Smooth muscle cell (in vitro differentiated cells): ENCODE results near the gene CCR9. TPM values are rescaled to one million over a fixed set of nuclear protein-coding genes. Genes with fewer than 3 reads are reported as not detected.

Source experiments
- DNase-seq: peaks from one replicate; lab custom pipeline; 2025; ENCODE audit not compliant: unreplicated experiment; lab: John Stamatoyannopoulos, UW
- H2AFZ ChIP-seq: fragments of 200-600 bp; sonication (generic); 2 replicates; pipeline ENCODE4 v1.6.0; 2016; ENCODE audit warnings: antibody characterized with exemption, low read depth, mild to moderate bottlenecking
- H3F3A ChIP-seq: fragments of 200-600 bp; sonication (generic); 2 replicates; pipeline ENCODE4 v1.6.0; 2017; ENCODE audit warnings: antibody characterized with exemption, low read depth
- H3K27ac ChIP-seq: fragments of 200-600 bp; sonication (generic); 2 replicates; pipeline ENCODE4 v1.5.1; 2016; ENCODE audit warnings: low read depth, mild to moderate bottlenecking
- H3K27me3 ChIP-seq: fragments of 200-600 bp; sonication (generic); 2 replicates; pipeline ENCODE4 v1.6.1; 2016; ENCODE audit warnings: low read depth, mild to moderate bottlenecking
- H3K36me3 ChIP-seq: fragments of 200-600 bp; sonication (generic); 2 replicates; pipeline ENCODE4 v1.5.1; 2016; ENCODE audit warnings: low read depth
- H3K4me1 ChIP-seq: fragments of 200-600 bp; sonication (generic); 2 replicates; pipeline ENCODE4 v1.5.1; 2016; ENCODE audit warnings: low read depth
- H3K4me2 ChIP-seq: fragments of 200-600 bp; sonication (generic); 2 replicates; pipeline ENCODE4 v1.6.0; 2016; ENCODE audit warnings: mild to moderate bottlenecking
- H3K4me3 ChIP-seq: fragments of 200-600 bp; sonication (generic); 2 replicates; pipeline ENCODE4 v1.5.1; 2016; ENCODE audit warnings: mild to moderate bottlenecking
- H3K79me2 ChIP-seq: fragments of 200-600 bp; sonication (generic); 2 replicates; pipeline ENCODE4 v1.6.0; 2016; ENCODE audit warnings: low read depth, mild to moderate bottlenecking
- H3K9ac ChIP-seq: fragments of 200-600 bp; sonication (generic); 2 replicates; pipeline ENCODE4 v1.6.0; 2016; ENCODE audit warnings: low read depth
- H3K9me3 ChIP-seq: fragments of 200-600 bp; sonication (generic); replicated peaks from 2 replicates; pipeline ENCODE4 v1.5.1; 2016; ENCODE audit warnings: low read depth
- H4K20me1 ChIP-seq: fragments of 200-600 bp; sonication (generic); 2 replicates; pipeline ENCODE4 v1.6.0; 2016; ENCODE audit warnings: low read depth
- CTCF ChIP-seq: fragments of 200-600 bp; sonication (generic); IDR thresholded peaks from 2 replicates; pipeline ENCODE4 v1.5.1; 2017; ENCODE audit warnings: borderline replicate concordance, mild to moderate bottlenecking, antibody characterized with exemption; ENCODE audit not compliant: insufficient read depth, poor library complexity, severe bottlenecking
- WGBS: methylation state at CpG from one replicate; pipeline ENCODE4 v1.1.7; 2016; ENCODE audit warnings: low lambda C conversion rate; 5-methylcytosine and 5-hydroxymethylcytosine counted together
- polyA plus RNA-seq: library from polyadenylated mRNA; unstranded; fragments of >200 nt; fragmentation: Nextera tagmentation; extraction: Ambion mirVana; gene quantifications from 2 replicates; pipeline ENCODE4 v1.2.1, GENCODE V29; 2016
- total RNA-seq: library from RNA; depleted of rRNA; stranded (reverse); fragments of >200 nt; gene quantifications from 2 replicates; pipeline ENCODE4 v1.2.3, GENCODE V29; 2014

CCR9 gene
- total and polyA plus RNA-seq, 2 experiments from 2014 or later, result not detected

- Histone ChIP-seq H3K4me1 (no peaks in the 10 kb centered on the region), H3K4me2 (no peak overlapping the region), H3K79me2 (no peaks in the 10 kb centered on the region), H3F3A (no peaks in the 10 kb centered on the region), H3K36me3 (no peaks in the 10 kb centered on the region), H3K27me3 (no peaks in the 10 kb centered on the region), H3K9me3 (no peaks in the 10 kb centered on the region), H2AFZ (no peak overlapping the region), H3K27ac (no peak overlapping the region), H3K4me3 (no peak overlapping the region), H4K20me1 (no peaks in the 10 kb centered on the region), H3K9ac (no peak overlapping the region)
- WGBS, result 13% methylated on average over 4 of the region's 4 CpGs
- TF ChIP-seq CTCF, result no peak
- no peak for DNase-seq
Observed at GRCh38 chr3:45933591-45933990, 47.2 kb downstream of the CCR9 start.

- H3F3A ChIP-seq, result peaks cover 7% of the 10 kb centered on the region
- no peaks in the 10 kb centered on the region for H3K36me3 ChIP-seq
- H3K4me2 ChIP-seq, result no peak overlapping the region
- no peak for DNase-seq
- H2AFZ ChIP-seq, result no peak overlapping the region
- no peak overlapping the region for H3K9ac ChIP-seq
- no peaks in the 10 kb centered on the region for H3K79me2 ChIP-seq
- H3K4me3 ChIP-seq, result no peak overlapping the region
- H3K4me1 ChIP-seq, result no peaks in the 10 kb centered on the region
- no peak overlapping the region for H3K27ac ChIP-seq
- no peaks in the 10 kb centered on the region for H3K9me3 ChIP-seq
- H4K20me1 ChIP-seq, result no peaks in the 10 kb centered on the region
- no peaks in the 10 kb centered on the region for H3K27me3 ChIP-seq
- WGBS, result 92% methylated on average over 9 of the region's 9 CpGs
- TF ChIP-seq CTCF, result no peak
Observed at GRCh38 chr3:45936261-45936660, 49.9 kb downstream of the CCR9 start.

- H3K9ac ChIP-seq, result no peak overlapping the region
- no peaks in the 10 kb centered on the region for H3K27me3 ChIP-seq
- H3K4me3 ChIP-seq, result no peak overlapping the region
- H3K27ac ChIP-seq, result no peak overlapping the region
- no peak overlapping the region for H2AFZ ChIP-seq
- no peaks in the 10 kb centered on the region for H3K9me3 ChIP-seq
- no peaks in the 10 kb centered on the region for H3K36me3 ChIP-seq
- no peaks in the 10 kb centered on the region for H3K79me2 ChIP-seq
- WGBS, result 81% methylated on average over 8 of the region's 8 CpGs
- no peak for DNase-seq
- no peak for TF ChIP-seq CTCF
- H3K4me2 ChIP-seq, result no peak overlapping the region
- H3F3A ChIP-seq, result peaks cover 7% of the 10 kb centered on the region
- no peaks in the 10 kb centered on the region for H3K4me1 ChIP-seq
- H4K20me1 ChIP-seq, result no peaks in the 10 kb centered on the region
Observed at GRCh38 chr3:45937206-45938042, 51.1 kb downstream of the CCR9 start.

GRCh38 chr3:45938043-45938435, 51.7 kb downstream of the CCR9 start:
- 82% methylated on average over 4 of the region's 4 CpGs for WGBS
- peaks cover 7% of the 10 kb centered on the region for H3F3A ChIP-seq
- no peak overlapping the region for H3K27ac ChIP-seq
- H2AFZ ChIP-seq, result no peak overlapping the region
- H3K27me3 ChIP-seq, result no peaks in the 10 kb centered on the region
- no peaks in the 10 kb centered on the region for H3K36me3 ChIP-seq
- no peaks in the 10 kb centered on the region for H4K20me1 ChIP-seq
- no peak overlapping the region for H3K9ac ChIP-seq
- H3K4me1 ChIP-seq, result no peaks in the 10 kb centered on the region
- DNase-seq, result no peak
- H3K4me2 ChIP-seq, result no peak overlapping the region
- no peak overlapping the region for H3K4me3 ChIP-seq
- H3K79me2 ChIP-seq, result no peaks in the 10 kb centered on the region
- TF ChIP-seq CTCF, result no peak
- no peaks in the 10 kb centered on the region for H3K9me3 ChIP-seq
